ENCODE measurements around the gene CDH20.

DNA sequence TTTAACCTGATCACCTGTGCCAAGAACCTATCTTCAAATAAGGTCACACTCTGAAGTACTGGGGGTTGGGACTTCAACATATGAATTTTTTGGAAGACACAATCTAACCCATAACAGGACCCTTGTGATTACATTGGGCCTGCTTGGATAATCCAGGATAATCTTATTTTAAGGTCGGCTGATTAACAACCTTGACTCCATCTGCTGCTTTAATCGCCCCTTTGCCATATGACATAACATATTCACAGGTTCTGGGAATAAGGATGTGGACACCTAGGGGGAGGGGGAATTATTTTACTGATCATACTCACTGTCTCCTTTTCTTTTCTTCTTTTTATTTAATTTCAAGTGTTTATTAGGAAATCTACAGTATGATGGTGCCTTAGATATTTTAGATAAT is 34.8 kb downstream of the CDH20 start:
- TF ChIP-seq, protein P1, sequence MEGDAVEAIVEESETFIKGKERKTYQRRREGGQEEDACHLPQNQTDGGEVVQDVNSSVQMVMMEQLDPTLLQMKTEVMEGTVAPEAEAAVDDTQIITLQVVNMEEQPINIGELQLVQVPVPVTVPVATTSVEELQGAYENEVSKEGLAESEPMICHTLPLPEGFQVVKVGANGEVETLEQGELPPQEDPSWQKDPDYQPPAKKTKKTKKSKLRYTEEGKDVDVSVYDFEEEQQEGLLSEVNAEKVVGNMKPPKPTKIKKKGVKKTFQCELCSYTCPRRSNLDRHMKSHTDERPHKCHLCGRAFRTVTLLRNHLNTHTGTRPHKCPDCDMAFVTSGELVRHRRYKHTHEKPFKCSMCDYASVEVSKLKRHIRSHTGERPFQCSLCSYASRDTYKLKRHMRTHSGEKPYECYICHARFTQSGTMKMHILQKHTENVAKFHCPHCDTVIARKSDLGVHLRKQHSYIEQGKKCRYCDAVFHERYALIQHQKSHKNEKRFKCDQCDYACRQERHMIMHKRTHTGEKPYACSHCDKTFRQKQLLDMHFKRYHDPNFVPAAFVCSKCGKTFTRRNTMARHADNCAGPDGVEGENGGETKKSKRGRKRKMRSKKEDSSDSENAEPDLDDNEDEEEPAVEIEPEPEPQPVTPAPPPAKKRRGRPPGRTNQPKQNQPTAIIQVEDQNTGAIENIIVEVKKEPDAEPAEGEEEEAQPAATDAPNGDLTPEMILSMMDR (IDR thresholded peaks at IDR 0.05; ENCODE audit: poor library complexity): no peak
- TF ChIP-seq EZH2 (IDR thresholded peaks at IDR 0.05; ENCODE audit: borderline replicate concordance): no peak

Measured in hepatocyte (in vitro differentiated cells).